Endothelial cell of umbilical vein (primary cell): ENCODE data around the gene ADAMTSL2.

ENCODE experiments used
- EZH2 ChIP-seq: IDR thresholded peaks from 2 replicates; pipeline ENCODE4 v1.6.1; 2012; ENCODE audit warnings: borderline replicate concordance, low read depth, mild to moderate bottlenecking, moderate library complexity, low read length, inconsistent platforms; ENCODE audit not compliant: severe bottlenecking
- FOS ChIP-seq: IDR thresholded peaks from 2 replicates; pipeline ENCODE4 v1.6.1; 2011; ENCODE audit warnings: mild to moderate bottlenecking, low read length, moderate library complexity, borderline replicate concordance; ENCODE audit not compliant: insufficient read depth
- GATA2 ChIP-seq: IDR thresholded peaks from 2 replicates; pipeline ENCODE4 v1.7.0; 2011; ENCODE audit warnings: low read depth, mild to moderate bottlenecking, moderate library complexity, mixed read lengths, low read length; ENCODE audit not compliant: insufficient read length, insufficient read depth
- MYC ChIP-seq: IDR thresholded peaks from one replicate; pipeline ENCODE4 v1.6.1; 2011; ENCODE audit warnings: mild to moderate bottlenecking, low read depth, low read length
- POLR2A ChIP-seq: IDR thresholded peaks from 2 replicates; pipeline ENCODE4 v1.6.1; 2012; ENCODE audit warnings: low read depth, mild to moderate bottlenecking, control low read depth, low read length
- POLR2AphosphoS5 ChIP-seq: IDR thresholded peaks from 2 replicates; pipeline ENCODE4 v1.6.1; 2012; ENCODE audit warnings: low read depth, mild to moderate bottlenecking, control low read depth, low read length, moderate library complexity; ENCODE audit not compliant: insufficient read depth
- TF ChIP-seq, protein P1 (sequence below), 2 donors: IDR thresholded peaks; 1 replicate in 1 of 2; 2 replicates in 1 of 2; pipeline ENCODE4 v1.5.1; 2011; ENCODE audit warnings: low read length in 2 of 2, mild to moderate bottlenecking in 2 of 2, moderate library complexity in 2 of 2, control low read depth in 1 of 2, inconsistent platforms in 1 of 2, low read depth in 1 of 2; ENCODE audit not compliant: insufficient read depth in 1 of 2; ENCODE audit errors: extremely low read depth in 1 of 2
- TF ChIP-seq, protein P2 (sequence below): IDR thresholded peaks from 2 replicates; pipeline ENCODE4 v1.6.1; 2011; ENCODE audit not compliant: insufficient read depth, insufficient read length

DNA sequence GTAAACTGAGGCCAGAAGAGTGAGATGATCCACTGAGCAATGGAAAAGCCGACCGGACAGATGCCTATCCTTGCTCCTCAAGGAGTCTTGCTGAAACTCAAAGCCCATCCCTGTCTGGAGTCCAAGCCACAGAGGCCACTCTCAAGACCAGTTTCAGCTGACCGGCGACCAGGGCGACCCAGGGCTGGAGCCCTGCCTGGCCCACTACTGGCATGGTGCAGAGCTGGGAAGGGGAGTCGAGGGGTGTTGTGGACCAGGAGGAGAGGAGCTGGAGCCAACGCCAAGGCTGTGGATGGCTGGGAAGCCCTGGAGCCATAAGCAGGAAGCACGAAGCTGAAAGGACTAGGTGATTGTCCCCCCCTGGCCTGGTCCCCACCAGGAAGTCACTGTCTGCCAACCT is 52.5 kb downstream of the ADAMTSL2 start:
- TF ChIP-seq, protein P1, sequence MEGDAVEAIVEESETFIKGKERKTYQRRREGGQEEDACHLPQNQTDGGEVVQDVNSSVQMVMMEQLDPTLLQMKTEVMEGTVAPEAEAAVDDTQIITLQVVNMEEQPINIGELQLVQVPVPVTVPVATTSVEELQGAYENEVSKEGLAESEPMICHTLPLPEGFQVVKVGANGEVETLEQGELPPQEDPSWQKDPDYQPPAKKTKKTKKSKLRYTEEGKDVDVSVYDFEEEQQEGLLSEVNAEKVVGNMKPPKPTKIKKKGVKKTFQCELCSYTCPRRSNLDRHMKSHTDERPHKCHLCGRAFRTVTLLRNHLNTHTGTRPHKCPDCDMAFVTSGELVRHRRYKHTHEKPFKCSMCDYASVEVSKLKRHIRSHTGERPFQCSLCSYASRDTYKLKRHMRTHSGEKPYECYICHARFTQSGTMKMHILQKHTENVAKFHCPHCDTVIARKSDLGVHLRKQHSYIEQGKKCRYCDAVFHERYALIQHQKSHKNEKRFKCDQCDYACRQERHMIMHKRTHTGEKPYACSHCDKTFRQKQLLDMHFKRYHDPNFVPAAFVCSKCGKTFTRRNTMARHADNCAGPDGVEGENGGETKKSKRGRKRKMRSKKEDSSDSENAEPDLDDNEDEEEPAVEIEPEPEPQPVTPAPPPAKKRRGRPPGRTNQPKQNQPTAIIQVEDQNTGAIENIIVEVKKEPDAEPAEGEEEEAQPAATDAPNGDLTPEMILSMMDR (IDR thresholded peaks at IDR 0.05; ENCODE audit: extremely low read depth in 1 of 2, insufficient read depth in 1 of 2, low read depth in 1 of 2, low read length in 2 of 2): no peak
- no peak for TF ChIP-seq POLR2A
- TF ChIP-seq, protein P2, sequence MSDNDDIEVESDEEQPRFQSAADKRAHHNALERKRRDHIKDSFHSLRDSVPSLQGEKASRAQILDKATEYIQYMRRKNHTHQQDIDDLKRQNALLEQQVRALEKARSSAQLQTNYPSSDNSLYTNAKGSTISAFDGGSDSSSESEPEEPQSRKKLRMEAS: no peak
- no peak for TF ChIP-seq MYC
- no peak for TF ChIP-seq GATA2
- TF ChIP-seq EZH2: no peak
- TF ChIP-seq POLR2AphosphoS5: no peak
- no peak for TF ChIP-seq FOS
